ENCODE measurements around the gene EML4.

- TF ChIP-seq CTCF (IDR thresholded peaks at IDR 0.05) (no peak), POLR2AphosphoS5 (IDR thresholded peaks at IDR 0.05; ENCODE audit: low read depth, low read length) (no peak)
Measured at GRCh38 chr2:42348113-42348805, 179.1 kb downstream of the EML4 start.

Measured in Panc1 (cell line).